C4-2B (cell line): ENCODE results near the gene TRAPPC1.

Experiments
- H3K27ac ChIP-seq: fragments of 450-650 bp; 2 replicates; pipeline ENCODE4 v1.5.1; 2017
- ZFX ChIP-seq: fragments of 450-650 bp; IDR thresholded peaks from 2 replicates; pipeline ENCODE4 v1.6.1; 2017
- TF ChIP-seq, protein P1 (sequence below): fragments of 450-650 bp; conservative IDR thresholded peaks from 2 replicates; pipeline ENCODE4 v1.5.1; 2017; ENCODE audit warnings: mild to moderate bottlenecking

Gene TRAPPC1

DNA sequence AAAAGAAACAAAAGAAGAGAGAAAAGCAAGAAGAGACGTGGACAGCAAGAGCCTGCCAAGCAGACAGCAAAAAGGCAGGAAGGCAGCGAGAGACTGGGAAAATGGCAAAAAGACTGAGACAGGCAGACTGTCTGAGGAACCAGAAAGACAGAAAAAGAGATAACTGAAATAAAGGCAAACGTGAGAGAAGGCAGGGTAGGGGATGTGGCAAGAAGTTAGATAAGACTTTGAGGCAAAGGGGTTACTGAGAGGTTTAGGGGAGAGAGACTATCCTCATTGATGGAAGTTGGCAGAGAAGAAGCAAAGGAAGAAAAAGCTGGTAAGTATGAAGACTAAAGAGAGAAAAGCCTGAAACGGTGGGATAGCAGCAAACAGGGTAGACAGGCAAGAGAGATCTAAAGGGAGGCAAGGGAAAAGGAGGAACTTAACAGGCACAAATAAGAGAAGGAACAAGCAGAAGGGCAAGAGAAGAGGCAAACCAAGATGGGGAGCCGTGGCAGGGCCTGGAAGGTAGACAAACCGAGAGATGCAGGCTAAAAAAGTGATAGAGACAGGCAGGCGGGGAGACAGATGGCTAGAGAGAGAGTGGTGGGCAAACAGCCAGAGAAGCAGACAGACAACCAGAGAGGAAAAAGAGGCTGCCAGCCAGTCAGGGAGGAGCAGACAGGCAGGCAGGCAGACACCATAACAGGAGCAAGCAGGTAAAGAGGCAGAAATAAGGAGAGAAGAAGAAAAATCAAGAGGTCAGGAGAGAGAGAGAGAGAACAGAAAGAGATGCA, 50.3 kb downstream of the TRAPPC1 start:
- TF ChIP-seq, protein P1, sequence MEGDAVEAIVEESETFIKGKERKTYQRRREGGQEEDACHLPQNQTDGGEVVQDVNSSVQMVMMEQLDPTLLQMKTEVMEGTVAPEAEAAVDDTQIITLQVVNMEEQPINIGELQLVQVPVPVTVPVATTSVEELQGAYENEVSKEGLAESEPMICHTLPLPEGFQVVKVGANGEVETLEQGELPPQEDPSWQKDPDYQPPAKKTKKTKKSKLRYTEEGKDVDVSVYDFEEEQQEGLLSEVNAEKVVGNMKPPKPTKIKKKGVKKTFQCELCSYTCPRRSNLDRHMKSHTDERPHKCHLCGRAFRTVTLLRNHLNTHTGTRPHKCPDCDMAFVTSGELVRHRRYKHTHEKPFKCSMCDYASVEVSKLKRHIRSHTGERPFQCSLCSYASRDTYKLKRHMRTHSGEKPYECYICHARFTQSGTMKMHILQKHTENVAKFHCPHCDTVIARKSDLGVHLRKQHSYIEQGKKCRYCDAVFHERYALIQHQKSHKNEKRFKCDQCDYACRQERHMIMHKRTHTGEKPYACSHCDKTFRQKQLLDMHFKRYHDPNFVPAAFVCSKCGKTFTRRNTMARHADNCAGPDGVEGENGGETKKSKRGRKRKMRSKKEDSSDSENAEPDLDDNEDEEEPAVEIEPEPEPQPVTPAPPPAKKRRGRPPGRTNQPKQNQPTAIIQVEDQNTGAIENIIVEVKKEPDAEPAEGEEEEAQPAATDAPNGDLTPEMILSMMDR, result no peak
- TF ChIP-seq ZFX, result no peak
- H3K27ac ChIP-seq, result no peak overlapping the region
